Loucy (cell line): ENCODE results near the gene CNOT2.

Source experiments
- H2AFZ ChIP-seq: fragments of 200-600 bp; sonication (generic); 2 replicates; pipeline ENCODE4 v1.6.0; 2016; ENCODE audit warnings: antibody characterized with exemption, mild to moderate bottlenecking, low read length, moderate library complexity
- H3F3A ChIP-seq: fragments of 200-600 bp; 2 replicates; pipeline ENCODE4 v1.6.0; 2016; ENCODE audit warnings: antibody characterized with exemption, low read depth, mild to moderate bottlenecking
- H3K27me3 ChIP-seq: fragments of 200-600 bp; sonication (generic); 2 replicates; pipeline ENCODE4 v1.6.1; 2014; ENCODE audit warnings: low read length, mild to moderate bottlenecking; ENCODE audit not compliant: insufficient read depth, poor library complexity, severe bottlenecking
- H3K36me3 ChIP-seq: fragments of 200-600 bp; sonication (generic); 2 replicates; pipeline ENCODE4 v1.6.1; 2016; ENCODE audit warnings: low read length; ENCODE audit not compliant: insufficient read depth
- H3K4me1 ChIP-seq: fragments of 200-600 bp; sonication (generic); 2 replicates; pipeline ENCODE4 v1.5.1; 2014; ENCODE audit warnings: low read length, mild to moderate bottlenecking; ENCODE audit not compliant: insufficient read depth, poor library complexity, severe bottlenecking
- H3K4me2 ChIP-seq: fragments of 200-600 bp; sonication (generic); 2 replicates; pipeline ENCODE4 v1.6.0; 2014; ENCODE audit warnings: antibody characterized with exemption, low read length, low read depth, mild to moderate bottlenecking; ENCODE audit not compliant: poor library complexity, severe bottlenecking
- H3K4me3 ChIP-seq: fragments of 200-600 bp; sonication (generic); 2 replicates; pipeline ENCODE4 v1.5.1; 2014; ENCODE audit warnings: low read length, mild to moderate bottlenecking, mixed read lengths; ENCODE audit not compliant: poor library complexity, severe bottlenecking
- H3K79me2 ChIP-seq: fragments of 200-600 bp; sonication (generic); 2 replicates; pipeline ENCODE4 v1.6.1; 2014; ENCODE audit warnings: low read length; ENCODE audit not compliant: insufficient read depth
- H3K9ac ChIP-seq: fragments of 200-600 bp; sonication (generic); 2 replicates; pipeline ENCODE4 v1.6.0; 2014; ENCODE audit warnings: mild to moderate bottlenecking, low read depth, low read length, moderate library complexity; ENCODE audit not compliant: poor library complexity, severe bottlenecking
- H3K9me2 ChIP-seq: fragments of 200-600 bp; sonication (generic); replicated peaks from 2 replicates; pipeline ENCODE4 v1.6.1; 2016; ENCODE audit warnings: low read depth, low read length, mixed read lengths
- H3K9me3 ChIP-seq: fragments of 200-600 bp; sonication (generic); 2 replicates; pipeline ENCODE4 v1.6.1; 2014; ENCODE audit warnings: mild to moderate bottlenecking, antibody characterized with exemption, low read length, low read depth; ENCODE audit not compliant: insufficient read depth
- H4K20me1 ChIP-seq: fragments of 200-600 bp; sonication (generic); 2 replicates; pipeline ENCODE4 v1.6.0; 2014; ENCODE audit warnings: antibody characterized with exemption, low read length, mild to moderate bottlenecking; ENCODE audit not compliant: insufficient read depth, poor library complexity, severe bottlenecking
- CTCF ChIP-seq: fragments of 200-600 bp; sonication (generic); conservative IDR thresholded peaks from 2 replicates; pipeline ENCODE4 v1.5.1; 2014; ENCODE audit warnings: mild to moderate bottlenecking, antibody characterized with exemption, low read length
- EZH2phosphoT487 ChIP-seq: fragments of 200-600 bp; IDR thresholded peaks from 2 replicates; pipeline ENCODE4 v1.6.1; 2018; ENCODE audit warnings: antibody characterized with exemption, mild to moderate bottlenecking, moderate library complexity, borderline replicate concordance

CNOT2 gene

GRCh38 chr12:70355972-70356371 lies 112.7 kb downstream of the CNOT2 start:
- Histone ChIP-seq H3K27me3 (no peaks in the 10 kb centered on the region), H3K4me2 (no peak overlapping the region), H3K9me3 (no peaks in the 10 kb centered on the region), H3K4me1 (no peaks in the 10 kb centered on the region), H3K9ac (no peak overlapping the region), H3K79me2 (no peaks in the 10 kb centered on the region), H3F3A (no peaks in the 10 kb centered on the region), H4K20me1 (no peaks in the 10 kb centered on the region), H3K9me2 (no peaks in the 10 kb centered on the region), H3K36me3 (peaks cover 17% of the 10 kb centered on the region; the same call in 1 of the 2 replicates), H2AFZ (no peak overlapping the region), H3K4me3 (no peak overlapping the region)
- TF ChIP-seq CTCF (no peak), EZH2phosphoT487 (no peak)

- no peaks in the 10 kb centered on the region for H3K9me2 ChIP-seq
- H3K27me3 ChIP-seq = no peaks in the 10 kb centered on the region
- H3K9ac ChIP-seq = no peak overlapping the region
- no peaks in the 10 kb centered on the region for H4K20me1 ChIP-seq
- no peaks in the 10 kb centered on the region for H3F3A ChIP-seq
- no peak overlapping the region for H3K4me3 ChIP-seq
- no peak overlapping the region for H2AFZ ChIP-seq
- TF ChIP-seq CTCF = no peak
- TF ChIP-seq EZH2phosphoT487 = no peak
- H3K79me2 ChIP-seq = no peaks in the 10 kb centered on the region
- H3K4me2 ChIP-seq = no peak overlapping the region
- no peaks in the 10 kb centered on the region for H3K4me1 ChIP-seq
- H3K36me3 ChIP-seq = peaks cover 7% of the 10 kb centered on the region; the same call in 1 of the 2 replicates
- H3K9me3 ChIP-seq = no peaks in the 10 kb centered on the region
These were observed 116.4 kb downstream of the CNOT2 start for GRCh38 chr12:70359458-70360197.

- Histone ChIP-seq H3K27me3 (no peaks in the 10 kb centered on the region), H3K9ac (no peak overlapping the region), H3K9me2 (no peaks in the 10 kb centered on the region), H3K4me1 (peaks cover 3% of the 10 kb centered on the region), H3K4me2 (no peak overlapping the region), H3K9me3 (no peaks in the 10 kb centered on the region), H3F3A (no peaks in the 10 kb centered on the region), H3K36me3 (0 out of 2 replicates have a peak, but pooled peaks cover under 1% of the 10 kb centered on the region), H2AFZ (no peak overlapping the region), H3K79me2 (no peaks in the 10 kb centered on the region), H4K20me1 (no peaks in the 10 kb centered on the region), H3K4me3 (no peak overlapping the region)
- TF ChIP-seq CTCF (no peak), EZH2phosphoT487 (no peak)
These were observed 117.0 kb downstream of the CNOT2 start for GRCh38 chr12:70360218-70360617.
